ENCODE results near the gene ARX.

The ARX gene

DNA sequence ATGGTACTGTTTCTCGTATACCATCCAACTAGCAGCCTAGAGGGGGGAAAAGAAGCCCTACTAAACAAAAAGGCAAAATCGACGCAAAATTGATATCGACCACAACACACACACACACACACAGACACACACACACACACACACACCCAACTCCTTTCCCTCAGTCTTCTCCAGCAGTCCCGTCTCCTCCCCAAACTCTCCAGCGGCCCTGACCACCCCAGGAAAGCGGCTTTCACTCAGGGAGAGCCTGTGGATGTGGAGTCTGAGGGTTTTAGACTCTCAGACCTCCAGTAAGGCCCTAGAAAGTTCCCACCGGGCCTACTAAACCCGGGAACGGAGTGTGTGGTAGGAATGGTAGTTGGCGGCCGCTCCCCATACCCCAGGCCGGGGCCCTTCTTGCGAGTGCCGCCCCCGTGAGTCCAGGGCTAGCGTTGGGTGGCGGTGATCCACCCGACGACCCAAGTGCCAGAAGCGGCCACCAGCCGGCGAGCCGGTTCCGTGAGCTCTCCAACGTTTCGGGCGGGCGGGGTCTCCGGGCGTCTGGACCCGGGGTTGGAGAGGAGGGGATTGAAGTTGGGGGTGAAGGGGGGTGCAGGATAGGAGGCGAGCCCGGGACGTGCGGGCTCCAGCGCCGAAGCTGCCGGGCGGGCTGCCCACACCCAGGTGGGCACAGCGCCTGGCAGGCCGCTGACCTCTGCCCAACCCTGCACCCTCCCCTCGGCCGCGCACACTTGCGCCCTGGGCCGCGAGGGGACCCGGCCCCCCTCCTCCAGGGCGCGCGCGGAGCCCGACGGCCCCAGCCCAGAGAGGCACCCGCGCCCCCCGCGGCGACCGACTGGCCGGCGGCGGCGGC, 13.7 kb downstream of the ARX start:
- no peak for DNase-seq (ENCODE audit: low read depth in 4 of 4, low spot score in 1 of 4)

DNA sequence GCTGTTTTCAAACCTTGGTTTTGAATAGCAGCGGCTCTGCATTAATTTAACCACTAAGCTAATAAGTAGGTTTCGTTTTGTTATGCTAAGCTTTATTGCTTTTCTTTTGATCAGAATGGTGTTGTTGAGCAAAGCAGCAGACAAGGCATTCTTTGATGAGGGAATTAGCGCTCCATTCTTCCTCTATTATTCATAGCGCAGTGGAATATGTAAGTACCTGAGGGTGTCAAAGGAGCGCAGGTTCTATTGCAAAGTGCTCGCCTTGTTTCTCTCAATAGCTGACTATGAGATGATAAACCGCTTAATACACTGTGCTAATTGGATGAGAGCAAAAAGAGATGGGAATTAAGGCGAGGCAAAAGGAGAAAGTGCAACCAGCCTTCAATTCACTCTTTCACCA, 16.3 kb downstream of the ARX start:
- no peak for DNase-seq (ENCODE audit: low read depth in 4 of 4, low spot score in 1 of 4)

DNA sequence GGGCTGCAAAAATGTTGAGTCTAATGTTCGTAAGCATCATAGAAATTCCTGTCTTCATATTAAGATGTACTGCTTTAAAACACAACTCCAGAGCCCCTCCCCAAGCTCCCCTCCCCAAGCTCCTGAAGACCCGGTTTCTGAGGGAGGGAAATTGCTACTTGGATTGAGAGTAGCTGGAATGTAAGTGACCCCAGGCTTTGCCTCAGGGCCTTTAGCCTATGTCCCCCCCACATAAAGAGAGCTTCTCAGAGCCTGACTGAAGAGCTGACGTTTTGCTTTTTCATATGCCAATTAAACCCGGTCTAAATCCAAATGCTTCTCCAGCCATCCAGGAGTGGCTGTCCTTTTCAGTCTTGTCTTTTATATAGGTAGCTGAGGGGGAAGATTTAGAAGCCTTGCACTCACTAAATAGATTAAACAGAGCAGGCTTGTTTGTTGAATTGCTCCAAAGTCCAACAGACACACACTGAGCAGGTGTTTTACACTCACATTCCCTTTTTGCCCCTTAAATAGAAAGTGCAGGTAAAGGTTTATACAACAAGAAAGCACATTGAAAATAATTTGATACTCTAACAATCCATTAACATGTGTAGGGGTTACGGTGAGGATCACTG, 19.6 kb downstream of the ARX start:
- no peak for DNase-seq (ENCODE audit: low read depth in 4 of 4, low spot score in 1 of 4)

DNA sequence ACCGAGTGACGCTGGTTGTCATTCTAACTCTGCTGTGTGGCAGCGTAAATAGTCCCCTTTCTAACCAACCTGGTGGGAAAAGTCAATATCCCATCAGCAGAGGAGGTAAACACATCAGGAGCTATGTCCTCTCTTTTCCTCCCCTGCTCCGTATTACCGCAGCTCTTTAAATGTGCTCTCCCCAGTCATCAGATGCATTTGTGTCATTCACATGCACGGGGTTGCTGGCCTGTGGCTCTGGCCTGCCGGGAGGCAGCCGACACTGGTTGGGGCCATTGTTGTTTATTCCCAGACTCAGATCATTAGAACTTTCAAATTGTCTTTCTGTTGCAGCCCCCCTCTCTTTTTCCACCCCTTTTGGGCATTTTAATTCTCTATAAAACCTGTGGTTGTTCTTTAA, 21.9 kb downstream of the ARX start:
- DNase-seq (ENCODE audit: low read depth in 4 of 4, low spot score in 1 of 4) = no peak

DNA sequence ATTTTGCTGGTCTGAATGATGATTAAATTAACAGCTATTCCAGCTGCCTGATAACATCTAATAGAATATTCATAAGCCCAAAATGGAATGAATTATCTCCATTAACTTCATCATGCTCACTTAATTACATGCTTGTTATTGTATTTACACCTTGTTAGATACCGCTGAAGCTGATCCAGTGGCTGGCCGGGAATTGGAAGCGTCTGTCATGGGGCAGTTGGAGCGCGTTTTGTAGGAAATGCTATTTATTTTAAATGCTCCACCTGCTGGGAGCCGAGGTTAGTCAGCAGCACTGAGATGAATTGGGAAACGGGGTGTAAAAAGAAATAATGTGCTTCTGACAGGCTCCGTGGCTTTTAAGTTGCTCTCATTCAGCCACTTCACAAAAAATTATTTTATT, 25.2 kb downstream of the ARX start:
- no peak for DNase-seq (ENCODE audit: low read depth in 4 of 4, low spot score in 1 of 4)

- no peak for DNase-seq (ENCODE audit: low read depth in 4 of 4, low spot score in 1 of 4)
These were observed 27.5 kb downstream of the ARX start for GRCh38 chrX:24988314-24988713.

DNA sequence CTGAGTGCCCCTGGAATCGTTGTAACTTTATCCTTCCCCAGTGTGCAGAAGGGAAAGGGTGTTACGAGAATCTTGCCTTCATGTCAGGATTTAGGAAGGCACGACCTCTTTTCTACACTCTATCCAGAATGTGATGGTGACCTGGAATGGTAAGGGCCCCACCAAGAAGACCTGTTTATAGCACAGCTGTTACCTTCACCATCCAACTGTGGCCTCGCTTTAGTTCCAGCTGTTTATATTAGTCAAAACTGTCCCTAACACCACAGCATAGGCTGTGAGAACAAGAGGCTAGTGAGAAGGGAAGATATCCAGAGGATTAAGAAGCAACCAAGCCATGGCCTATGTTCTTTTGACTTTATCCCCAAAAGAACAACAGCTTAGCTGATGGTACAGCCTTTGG, 28.0 kb downstream of the ARX start:
- no peak for DNase-seq (ENCODE audit: low read depth in 4 of 4, low spot score in 1 of 4)

DNA sequence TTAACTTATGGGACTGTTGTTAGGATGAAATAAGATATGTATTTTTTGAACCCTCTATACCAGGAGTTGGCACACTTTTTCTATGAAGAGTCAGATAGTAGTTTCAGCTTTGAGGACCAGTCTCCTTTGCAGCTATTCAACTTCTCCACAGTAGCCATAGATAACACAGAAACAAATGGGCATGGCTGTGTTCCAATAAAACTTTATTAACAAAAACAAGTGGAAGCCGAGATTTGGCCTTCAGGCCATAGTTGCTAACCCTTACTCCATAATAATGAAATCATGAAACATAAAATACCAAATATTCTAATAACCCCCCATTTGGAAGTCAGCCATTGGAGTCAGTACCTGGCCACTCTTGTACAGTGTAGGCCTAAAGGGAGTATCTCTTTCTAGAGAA, 30.6 kb downstream of the ARX start:
- DNase-seq (ENCODE audit: low read depth in 4 of 4, low spot score in 1 of 4) = no peak

- DNase-seq (ENCODE audit: low read depth in 4 of 4, low spot score in 1 of 4) = no peak
These were observed 31.8 kb downstream of the ARX start for GRCh38 chrX:24983931-24984330.

DNA sequence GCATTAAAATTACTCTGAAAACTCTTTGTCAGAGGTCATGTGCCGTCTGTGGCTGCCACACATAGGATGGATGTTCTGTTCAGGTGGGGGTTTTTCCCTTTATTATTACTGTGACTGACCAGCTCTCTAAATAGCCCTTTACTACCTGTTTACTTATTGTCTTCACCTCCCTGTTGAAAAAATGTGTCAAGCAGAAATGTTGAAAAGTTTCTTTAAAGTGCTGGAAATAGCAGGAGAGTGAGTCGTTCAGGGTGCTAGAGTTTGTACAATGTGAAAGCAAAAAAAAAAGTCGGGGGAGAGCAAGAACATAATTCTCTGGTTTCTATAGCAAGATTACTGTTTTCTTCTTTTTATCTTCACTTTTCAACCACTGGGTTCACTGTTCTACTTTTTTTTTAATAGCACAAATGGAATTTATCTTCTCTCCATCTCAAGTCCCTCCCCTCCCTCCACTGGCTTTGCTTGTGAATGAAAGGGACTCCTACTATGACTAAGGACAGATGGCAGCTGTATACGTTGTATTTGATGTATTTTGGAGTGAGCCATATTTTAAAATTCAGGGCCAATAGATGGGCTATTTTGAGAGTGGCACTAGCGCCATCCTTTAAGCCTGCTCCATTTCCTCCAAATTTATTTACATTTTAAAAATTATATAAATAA, 33.3 kb downstream of the ARX start:
- DNase-seq (ENCODE audit: low read depth in 4 of 4, low spot score in 1 of 4) = no peak

GRCh38 chrX:24981030-24981429, 34.7 kb downstream of the ARX start:
- DNase-seq (ENCODE audit: low read depth in 4 of 4, low spot score in 1 of 4) = no peak

GRCh38 chrX:24979081-24979480, 36.7 kb downstream of the ARX start:
- no peak for DNase-seq (ENCODE audit: low read depth in 4 of 4, low spot score in 1 of 4)

DNA sequence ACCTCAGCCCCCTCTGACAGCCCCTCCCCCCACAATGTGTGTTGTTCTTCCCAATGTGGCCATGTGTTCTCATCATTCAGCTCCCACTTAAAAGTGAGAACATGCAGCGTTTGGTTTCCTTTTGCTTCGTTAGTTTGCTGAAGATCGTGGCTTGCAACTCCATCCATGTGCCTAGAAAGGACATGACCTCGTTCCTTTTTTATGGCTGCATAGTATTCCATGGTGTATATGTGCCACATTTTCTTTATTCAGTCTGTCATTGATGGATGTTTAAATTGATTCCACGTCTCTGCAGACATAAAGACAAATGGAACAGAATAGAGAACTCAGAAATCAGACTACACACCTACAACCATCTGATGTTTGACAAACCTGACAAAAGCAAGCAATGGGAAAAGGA, 46.0 kb downstream of the ARX start:
- no peak for DNase-seq (ENCODE audit: low read depth in 4 of 4, low spot score in 1 of 4)

DNA sequence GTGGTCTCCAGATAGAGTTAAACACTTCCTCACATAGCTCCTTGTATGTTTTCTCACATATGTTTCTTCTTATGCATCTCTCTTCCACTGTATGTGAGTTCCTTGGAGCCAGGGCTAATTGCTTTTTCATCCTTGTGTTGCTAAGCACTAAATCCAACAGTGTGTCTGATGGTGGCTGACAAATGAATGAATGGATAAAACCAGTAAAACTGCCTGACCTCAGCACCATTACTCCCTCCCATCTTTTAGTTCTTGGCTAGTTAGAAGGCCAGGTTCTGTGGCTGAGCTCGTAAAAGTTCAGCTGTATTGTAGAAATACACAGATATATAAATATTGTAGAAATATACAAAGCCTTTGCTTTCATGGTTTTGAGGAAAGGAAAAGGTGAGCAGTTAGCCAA, 50.4 kb downstream of the ARX start:
- no peak for DNase-seq (ENCODE audit: low read depth in 4 of 4, low spot score in 1 of 4)

DNA sequence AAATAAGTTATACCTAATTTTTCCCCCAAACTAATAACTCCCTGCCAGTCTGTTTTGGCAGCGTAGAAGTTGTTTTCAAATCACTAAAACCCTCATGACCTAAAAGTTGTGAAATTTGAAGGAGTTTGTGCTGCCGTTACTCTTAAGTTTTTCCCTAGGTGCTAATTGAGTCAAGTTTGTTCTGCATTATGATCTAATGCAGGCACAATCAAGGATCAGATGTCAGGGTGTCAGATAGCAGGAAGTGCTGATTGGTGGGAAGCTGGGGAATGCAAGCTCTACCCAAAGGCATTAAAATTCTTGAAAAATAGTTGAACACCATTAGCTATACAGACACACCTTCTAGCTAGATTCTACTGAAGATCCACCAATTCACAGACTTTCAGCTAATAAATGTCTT, 51.9 kb downstream of the ARX start:
- no peak for DNase-seq (ENCODE audit: low read depth in 4 of 4, low spot score in 1 of 4)

GRCh38 chrX:24961809-24962208, 54.0 kb downstream of the ARX start:
- no peak for DNase-seq (ENCODE audit: low read depth in 4 of 4, low spot score in 1 of 4)

- no peak for DNase-seq (ENCODE audit: low read depth in 4 of 4, low spot score in 1 of 4)
These were observed 58.9 kb downstream of the ARX start for GRCh38 chrX:24956828-24957227.

- DNase-seq (ENCODE audit: low read depth in 4 of 4, low spot score in 1 of 4) = no peak
These were observed 60.3 kb downstream of the ARX start for GRCh38 chrX:24955372-24955930.

- no peak for DNase-seq (ENCODE audit: low read depth in 4 of 4, low spot score in 1 of 4)
These were observed 61.0 kb downstream of the ARX start for GRCh38 chrX:24954732-24955131.
